GM12891 (cell line): ENCODE data around the gene ODAD4.

Experiments
- DNase-seq: peaks from one replicate; pipeline ENCODE4 v3.0.0; 2011; ENCODE audit warnings: low spot score; ENCODE audit not compliant: insufficient read length
- FAIRE-seq: peaks from 2 replicates; lab custom pipeline; 2011; peaks lifted over from hg19 to GRCh38; lab: Jason Lieb, UNC
- PAX5 ChIP-seq: IDR thresholded peaks from 2 replicates; pipeline ENCODE4 v1.6.1; 2011; ENCODE audit warnings: low read length, moderate library complexity, mild to moderate bottlenecking; ENCODE audit not compliant: insufficient read depth, severe bottlenecking
- POLR2A ChIP-seq: IDR thresholded peaks from 2 replicates; pipeline ENCODE4 v1.6.1; 2011; ENCODE audit warnings: low read depth, low read length, control low read depth
- POLR2AphosphoS5 ChIP-seq: IDR thresholded peaks from 2 replicates; pipeline ENCODE4 v1.6.1; 2011; ENCODE audit warnings: low read depth, low read length, control low read depth
- POU2F2 ChIP-seq: IDR thresholded peaks from 2 replicates; pipeline ENCODE4 v1.6.1; 2011; ENCODE audit warnings: low read depth, mild to moderate bottlenecking, control low read depth, low read length, moderate library complexity
- SPI1 ChIP-seq: IDR thresholded peaks from 2 replicates; pipeline ENCODE4 v1.6.1; 2011; ENCODE audit warnings: low read depth, low read length, control low read depth
- TAF1 ChIP-seq: IDR thresholded peaks from 2 replicates; pipeline ENCODE4 v1.6.1; 2011; ENCODE audit warnings: low read depth, low read length, control low read depth

Gene ODAD4

DNA sequence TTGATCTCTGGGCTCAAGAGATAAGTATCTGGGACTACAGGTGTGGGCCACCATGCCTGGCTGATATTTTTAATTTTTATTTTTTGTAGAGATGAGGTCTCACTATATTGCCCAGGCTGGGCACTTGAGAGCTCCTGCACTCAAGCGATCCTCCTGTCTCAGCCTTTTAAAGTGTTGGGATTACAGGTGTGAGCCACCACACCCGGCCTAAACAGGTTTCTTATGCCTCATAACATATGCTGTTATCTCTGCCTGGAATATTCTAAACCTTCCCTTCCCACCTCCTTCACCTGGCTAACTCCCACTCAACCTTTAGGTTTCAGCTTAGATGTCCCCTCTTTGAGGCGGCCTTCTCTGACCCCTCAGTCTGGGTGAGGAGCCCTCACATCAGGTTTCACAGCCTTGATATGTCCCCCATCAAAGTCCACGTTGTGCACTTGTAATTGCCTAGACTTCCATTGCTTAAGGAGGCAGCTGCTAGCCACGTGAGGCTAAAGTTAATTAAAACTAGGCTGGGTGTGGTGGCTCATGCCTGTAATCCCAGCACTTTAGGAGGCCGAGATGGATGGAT, 27.5 kb downstream of the ODAD4 start:
- DNase-seq (no peak), FAIRE-seq (no peak)
- TF ChIP-seq POU2F2 = no peak
- no peak for TF ChIP-seq POLR2AphosphoS5
- no peak for TF ChIP-seq SPI1
- TF ChIP-seq PAX5 = no peak
- no peak for TF ChIP-seq TAF1
- no peak for TF ChIP-seq POLR2A

DNA sequence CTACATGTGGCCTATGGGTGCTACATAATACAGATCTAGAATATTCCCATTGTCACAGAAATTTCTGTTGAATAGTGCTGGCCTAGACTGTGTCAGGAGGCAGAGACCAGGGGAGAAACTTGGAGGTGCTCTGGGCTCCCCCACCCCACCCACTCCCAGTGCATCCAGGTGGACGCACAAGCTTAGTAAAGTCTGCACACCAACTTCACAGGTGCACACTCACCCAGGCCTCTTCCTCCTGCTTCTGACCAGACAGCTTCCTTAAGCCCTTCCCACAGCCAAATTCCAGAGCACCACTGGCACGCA, 28.6 kb downstream of the ODAD4 start:
- TF ChIP-seq PAX5 = no peak
- no peak for DNase-seq
- no peak for FAIRE-seq

DNA sequence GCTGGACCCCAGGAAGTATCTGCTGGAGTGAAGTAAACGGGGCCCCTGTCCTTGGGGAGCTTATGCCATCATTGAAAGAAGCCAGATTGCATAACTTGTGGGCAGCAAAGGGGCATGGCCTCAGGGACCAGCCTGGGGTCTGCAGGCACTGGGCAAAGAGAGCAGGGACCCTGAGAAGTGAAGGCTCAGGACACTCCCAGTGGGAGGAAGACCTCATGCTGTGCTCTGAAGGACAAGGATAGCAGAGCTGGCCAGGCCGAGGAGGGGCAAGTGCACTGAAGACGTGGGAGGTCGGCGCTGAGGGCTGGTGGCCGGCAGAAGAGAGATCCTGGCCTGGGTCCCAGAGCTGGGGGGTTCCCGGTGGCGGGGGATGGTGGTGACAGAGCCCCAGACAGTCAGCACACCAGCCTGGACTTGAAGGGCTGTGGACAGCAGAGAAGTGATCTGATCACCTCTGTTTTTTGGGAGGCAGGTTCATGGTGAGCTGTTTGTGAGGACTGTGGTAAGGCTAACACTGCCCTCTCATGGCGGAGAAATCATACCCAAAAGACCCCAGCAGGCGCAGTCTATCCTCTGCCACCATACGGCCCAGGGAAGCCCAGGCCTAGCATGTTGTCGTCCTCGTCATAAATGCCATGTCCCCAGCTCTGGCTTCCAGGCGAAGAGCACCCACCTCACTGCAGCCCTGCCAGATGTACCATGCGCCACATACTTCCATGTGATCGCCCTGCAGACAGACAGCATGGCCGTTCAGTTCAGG, 29.1 kb downstream of the ODAD4 start:
- FAIRE-seq = no peak
- no peak for TF ChIP-seq POU2F2
- no peak for TF ChIP-seq PAX5
- no peak for TF ChIP-seq POLR2AphosphoS5
- no peak for TF ChIP-seq SPI1
- TF ChIP-seq POLR2A = no peak
- TF ChIP-seq TAF1 = no peak
- DNase-seq = no peak

DNA sequence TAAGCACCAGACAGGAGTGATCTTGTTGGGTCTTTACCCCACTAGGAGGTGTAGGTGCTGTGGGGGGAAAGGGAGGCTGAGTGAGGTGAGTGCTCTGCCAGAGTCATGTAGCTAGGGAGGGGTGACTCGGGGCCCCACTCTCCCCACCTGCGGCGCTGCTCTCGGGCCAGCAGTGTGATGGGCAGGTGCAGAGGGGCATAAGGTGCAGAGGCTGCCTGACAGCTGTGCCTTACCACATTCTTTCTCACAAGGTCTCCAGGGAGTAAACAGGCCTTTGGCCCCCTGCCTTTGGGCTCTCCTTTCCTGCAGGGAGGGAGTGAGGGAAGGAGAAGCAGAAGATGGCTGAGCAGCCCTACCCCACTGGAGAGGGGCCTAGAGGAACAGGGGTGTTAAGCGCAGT, 31.7 kb downstream of the ODAD4 start:
- FAIRE-seq (no peak), DNase-seq (no peak)
- TF ChIP-seq POLR2AphosphoS5 = no peak
- no peak for TF ChIP-seq PAX5
- no peak for TF ChIP-seq POLR2A
- no peak for TF ChIP-seq SPI1
- no peak for TF ChIP-seq POU2F2
- no peak for TF ChIP-seq TAF1

DNA sequence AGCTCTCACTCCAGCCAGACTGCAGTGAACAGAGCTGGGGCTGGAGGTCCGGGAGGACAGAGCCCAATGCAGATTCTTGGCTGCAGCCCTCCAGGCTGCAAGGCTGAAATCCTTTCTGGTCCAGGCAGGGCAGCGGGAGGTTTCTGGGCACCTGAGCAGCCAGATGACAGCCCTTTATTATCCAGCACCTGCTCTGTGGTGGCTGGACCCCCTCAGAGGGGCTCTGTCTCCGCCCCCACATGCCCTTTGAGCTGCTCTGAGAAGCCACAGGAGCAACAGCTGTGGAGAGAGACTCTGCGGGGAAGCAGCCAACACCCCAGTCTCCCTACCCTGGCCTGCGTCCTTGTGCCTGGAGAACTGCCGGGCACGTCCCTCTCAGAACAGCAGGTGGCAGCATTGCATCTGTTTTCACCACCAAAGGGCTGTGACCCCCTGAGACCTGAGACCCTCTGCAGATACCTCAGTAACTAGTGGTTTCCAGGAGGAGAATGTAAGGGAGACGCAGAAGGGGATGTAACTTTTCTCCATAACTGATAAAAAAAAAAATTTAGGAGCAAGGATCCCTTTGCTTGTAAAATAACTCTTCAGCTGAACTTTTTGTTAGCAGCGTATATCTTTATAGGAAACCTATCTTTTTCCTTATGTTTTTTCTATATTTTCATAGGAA, 32.5 kb downstream of the ODAD4 start:
- peak; percentile 75 for DNase-seq
- FAIRE-seq = peak; percentile 97
- no peak for TF ChIP-seq POLR2A
- no peak for TF ChIP-seq POLR2AphosphoS5
- no peak for TF ChIP-seq TAF1

DNA sequence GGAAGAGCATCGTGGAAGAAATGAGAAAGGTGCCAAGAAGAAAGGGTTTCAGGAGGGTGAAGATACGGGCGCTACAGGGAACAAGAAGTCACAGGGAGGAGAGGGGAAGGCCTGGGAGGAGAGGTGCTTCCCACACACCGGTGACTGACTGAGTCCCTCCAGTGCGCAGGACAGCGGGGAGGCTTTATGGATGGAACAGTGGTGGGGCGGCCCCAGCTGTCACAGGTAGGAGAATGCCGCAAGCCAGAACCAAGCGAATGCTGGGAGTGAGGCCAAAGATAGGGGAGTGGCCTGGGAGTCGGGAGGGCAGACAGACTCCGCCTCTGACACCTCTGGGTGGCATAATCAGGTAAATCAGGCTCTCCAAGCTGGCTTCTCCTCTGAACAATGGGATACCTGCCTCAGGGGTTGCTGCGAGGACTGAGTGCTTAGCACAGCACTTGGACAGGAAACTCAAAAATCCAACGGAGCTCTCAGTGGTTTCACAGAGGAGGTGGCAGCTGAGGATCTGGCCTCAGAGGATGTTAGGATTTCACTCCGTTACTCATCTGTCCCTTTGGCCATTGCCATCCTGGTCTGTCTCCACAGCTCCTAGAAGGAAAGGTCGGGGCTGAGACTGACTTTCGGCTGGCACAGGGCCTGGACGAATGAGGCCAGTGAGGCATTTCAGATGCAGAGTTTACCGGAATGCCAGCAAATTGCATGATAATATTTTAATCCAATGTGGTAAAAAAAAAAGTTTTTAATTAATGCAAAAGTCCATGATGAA, 35.5 kb downstream of the ODAD4 start:
- peak; percentile 89 for FAIRE-seq
- DNase-seq = no peak
- TF ChIP-seq POLR2A = 0 out of 2 replicates have a peak, but pooled peaks have one; percentile 9
- no peak for TF ChIP-seq POU2F2

DNA sequence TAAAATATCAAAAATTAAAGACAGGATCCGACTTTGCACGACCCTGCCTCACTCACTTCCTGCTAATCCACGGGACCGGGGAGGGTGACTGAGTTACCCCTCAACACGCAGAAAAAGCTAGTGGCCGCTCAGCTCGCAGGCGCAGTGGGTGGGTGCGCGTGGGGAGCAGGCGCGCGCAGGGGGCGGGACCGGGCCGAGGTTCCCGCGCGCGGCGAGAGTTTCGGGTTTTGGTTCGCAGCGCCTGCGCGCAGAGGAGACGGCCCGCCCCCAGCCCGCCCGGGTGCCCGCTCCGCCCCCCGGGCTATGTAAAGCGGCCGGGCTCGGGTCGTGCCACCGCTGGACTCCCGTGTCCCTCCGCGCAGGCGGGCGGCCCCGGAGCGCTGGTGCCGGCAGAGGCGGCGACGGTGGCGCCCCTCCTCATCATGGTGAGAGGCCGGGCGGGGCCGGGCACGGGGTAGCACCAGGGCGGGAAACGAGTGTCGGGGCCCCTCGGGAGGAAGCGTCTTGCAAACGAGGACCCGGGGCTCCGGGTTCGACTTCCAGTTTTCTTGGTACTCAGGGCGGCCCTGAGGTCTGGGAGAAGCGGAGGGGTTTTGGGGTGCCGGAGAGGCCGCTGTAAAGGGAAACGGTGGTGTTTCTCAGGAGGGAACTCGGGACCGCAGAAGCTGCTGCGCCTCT, 36.2 kb downstream of the ODAD4 start, which contains the start of gene CNP:
TSS of gene CNP (plus strand) at position 333 of the 678 bp plus-strand sequence. CDS start at position 423, 90 bp downstream.
- FAIRE-seq (peak; percentile 90), DNase-seq (peak; percentile 92)
- TF ChIP-seq PAX5 (no peak), TAF1 (no peak), POLR2A (peak; percentile 56; the same call in 1 of the 2 replicates), SPI1 (no peak), POU2F2 (peak; percentile 4; the same call in 1 of the 2 replicates), POLR2AphosphoS5 (no peak)

DNA sequence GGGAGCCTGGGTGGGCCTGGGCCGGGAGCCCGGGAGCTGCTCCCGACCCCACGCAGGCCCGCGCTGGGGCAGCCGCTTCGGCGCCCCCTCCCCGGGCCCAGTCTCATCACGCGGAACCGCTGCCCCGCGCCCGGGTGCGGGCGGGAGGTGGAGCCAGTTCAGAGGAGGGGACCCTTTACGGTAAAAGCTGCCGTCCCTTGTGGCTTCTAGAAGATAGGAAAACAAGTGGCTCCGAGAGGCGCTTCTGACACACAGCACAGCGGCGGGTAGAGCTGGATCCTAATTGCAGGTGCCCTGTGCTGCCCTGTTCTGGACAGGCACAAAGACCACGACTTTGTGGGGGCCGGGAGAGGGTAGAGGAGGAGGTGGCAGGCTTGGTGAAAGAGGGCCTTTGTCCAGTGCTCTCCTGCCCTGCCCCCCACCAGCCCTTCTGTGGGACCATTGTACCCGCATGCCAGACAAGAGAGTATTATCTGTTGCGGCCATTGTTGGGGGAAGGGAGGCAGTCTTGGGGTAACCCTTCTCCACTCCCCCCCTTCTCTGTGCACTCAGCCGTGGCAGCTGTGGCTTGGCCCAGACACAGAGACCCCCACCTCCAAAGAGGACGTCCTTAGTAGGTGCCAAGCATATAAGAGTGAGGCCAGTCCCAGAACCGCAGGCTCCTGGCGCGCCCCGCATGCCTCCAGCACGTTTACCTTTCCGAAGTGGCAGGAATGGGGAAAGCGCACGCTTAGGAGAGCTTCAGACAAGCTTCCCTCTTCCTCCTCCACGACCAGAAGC, 36.9 kb downstream of the ODAD4 start:
- FAIRE-seq (peak; percentile 28), DNase-seq (no peak)
- no peak for TF ChIP-seq POU2F2
- no peak for TF ChIP-seq SPI1
- peak; percentile 72; the same call in 1 of the 2 replicates for TF ChIP-seq POLR2AphosphoS5
- TF ChIP-seq PAX5 = peak; percentile 16
- TF ChIP-seq POLR2A = 0 out of 2 replicates have a peak, but pooled peaks have one; percentile 22
- TF ChIP-seq TAF1 = no peak
